Keratinocyte (primary cell): ENCODE measurements around the gene SFRP5. TPM values are rescaled to one million over a fixed set of nuclear protein-coding genes. Genes with fewer than 3 reads are reported as not detected.

Experiments
- DNase-seq: peaks from one replicate; pipeline ENCODE4 v3.0.0-alpha.2; 2011; ENCODE audit warnings: low read depth, missing footprints, low spot score
- FAIRE-seq: peaks from 2 replicates; lab custom pipeline; 2011; peaks lifted over from hg19 to GRCh38; lab: Jason Lieb, UNC
- H2AFZ ChIP-seq: 2 replicates; pipeline ENCODE4 v1.6.0; 2012; ENCODE audit warnings: low read length, control low read depth, inconsistent platforms; ENCODE audit not compliant: control insufficient read depth
- H3K27ac ChIP-seq: 2 replicates; pipeline ENCODE4 v1.5.1; 2011; ENCODE audit warnings: low read length; ENCODE audit not compliant: control insufficient read depth, insufficient read depth
- H3K27me3 ChIP-seq: 3 replicates; pipeline ENCODE4 v1.6.0; 2011; ENCODE audit warnings: low read length; ENCODE audit not compliant: control insufficient read depth, insufficient read depth; ENCODE audit errors: extremely low read depth
- H3K36me3 ChIP-seq, 2 experiments: 2 replicates in 1 of 2; 3 replicates in 1 of 2; pipeline ENCODE4 v1.5.1; 2011; ENCODE audit warnings: low read length in 2 of 2, mild to moderate bottlenecking in 1 of 2; ENCODE audit not compliant: control insufficient read depth in 2 of 2, insufficient read depth in 2 of 2; ENCODE audit errors: extremely low read depth in 1 of 2
- H3K4me1 ChIP-seq: 3 replicates; pipeline ENCODE4 v1.5.1; 2011; ENCODE audit warnings: low read length; ENCODE audit not compliant: control insufficient read depth, insufficient read depth; ENCODE audit errors: extremely low read depth
- H3K4me2 ChIP-seq: 3 replicates; pipeline ENCODE4 v1.6.0; 2011; ENCODE audit warnings: low read depth, low read length; ENCODE audit not compliant: control insufficient read depth, insufficient read depth; ENCODE audit errors: extremely low read depth
- H3K4me3 ChIP-seq, 3 experiments: fragments of 200-600 bp in 1 of 3; sonication (generic) in 1 of 3; 2 replicates in 2 of 3; 3 replicates in 1 of 3; pipeline ENCODE4 v1.5.1; 2011 to 2016; ENCODE audit warnings: low read length in 3 of 3, mild to moderate bottlenecking in 3 of 3, control low read depth in 2 of 3, inconsistent platforms in 1 of 3, low read depth in 1 of 3, mixed read lengths in 1 of 3, mixed run types in 1 of 3, moderate library complexity in 1 of 3; ENCODE audit not compliant: control insufficient read depth in 2 of 3, insufficient read depth in 2 of 3; ENCODE audit errors: extremely low read depth in 1 of 3
- H3K79me2 ChIP-seq: 2 replicates; pipeline ENCODE4 v1.6.0; 2012; ENCODE audit warnings: low read length; ENCODE audit not compliant: control insufficient read depth, insufficient read depth
- H3K9ac ChIP-seq: 3 replicates; pipeline ENCODE4 v1.6.0; 2011; ENCODE audit warnings: low read length; ENCODE audit not compliant: control insufficient read depth, insufficient read depth; ENCODE audit errors: extremely low read depth
- H3K9me1 ChIP-seq: 3 replicates; pipeline ENCODE4 v1.6.0; 2011; ENCODE audit warnings: low read length; ENCODE audit not compliant: control insufficient read depth, insufficient read depth; ENCODE audit errors: extremely low read depth
- H3K9me3 ChIP-seq: 2 replicates; pipeline ENCODE4 v1.5.1; 2012; ENCODE audit warnings: low read depth, low read length; ENCODE audit not compliant: control insufficient read depth
- H4K20me1 ChIP-seq: 3 replicates; pipeline ENCODE4 v1.6.0; 2011; ENCODE audit warnings: low read length; ENCODE audit not compliant: control insufficient read depth, insufficient read depth; ENCODE audit errors: extremely low read depth
- EZH2 ChIP-seq: IDR thresholded peaks from one replicate; pipeline ENCODE4 v1.6.1; 2012; ENCODE audit warnings: inconsistent platforms, mild to moderate bottlenecking, low read length, moderate library complexity
- dilution Hi-C: fragments of 300-500 bp; cut with MboI; formaldehyde crosslinking; loops from one replicate; pipeline ENCODE4 v1.7.0; 2020; ENCODE audit warnings: low sequenced_read_pairs; ENCODE audit not compliant: extremely low pct_ligation_motif_present
- polyA plus RNA-seq, 5 experiments: library from polyadenylated mRNA; depleted of rRNA in 3 of 5; stranded (reverse) in 3 of 5; stranded (forward) in 1 of 5; unstranded in 1 of 5; fragments of >200 nt; gene quantifications; 1 replicate in 1 of 5; 2 replicates in 3 of 5; 3 replicates in 1 of 5; pipeline versions ENCODE4 v1.2.1 to v1.2.3, GENCODE V29; 2011 to 2012; ENCODE audit warnings: missing spikeins in 2 of 5, low read depth in 1 of 5, low replicate concordance in 1 of 5
- TF ChIP-seq, protein P1 (sequence below), 3 experiments: IDR thresholded peaks in 1 of 3; conservative IDR thresholded peaks in 1 of 3; optimal IDR thresholded peaks in 1 of 3; 2 replicates in 2 of 3; 3 replicates in 1 of 3; pipeline versions ENCODE3 to v1.5.1; 2011; ENCODE audit warnings: low read length in 3 of 3, mild to moderate bottlenecking in 3 of 3, moderate library complexity in 2 of 3, control low read depth in 1 of 3, inconsistent platforms in 1 of 3; ENCODE audit not compliant: insufficient read depth in 2 of 3; ENCODE audit errors: extremely low read depth in 1 of 3

The SFRP5 gene
- polyA plus RNA-seq, 1 donor (not counting 4 experiments of a cell fraction or from before 2014, with no cell fraction given), result not detected

DNA sequence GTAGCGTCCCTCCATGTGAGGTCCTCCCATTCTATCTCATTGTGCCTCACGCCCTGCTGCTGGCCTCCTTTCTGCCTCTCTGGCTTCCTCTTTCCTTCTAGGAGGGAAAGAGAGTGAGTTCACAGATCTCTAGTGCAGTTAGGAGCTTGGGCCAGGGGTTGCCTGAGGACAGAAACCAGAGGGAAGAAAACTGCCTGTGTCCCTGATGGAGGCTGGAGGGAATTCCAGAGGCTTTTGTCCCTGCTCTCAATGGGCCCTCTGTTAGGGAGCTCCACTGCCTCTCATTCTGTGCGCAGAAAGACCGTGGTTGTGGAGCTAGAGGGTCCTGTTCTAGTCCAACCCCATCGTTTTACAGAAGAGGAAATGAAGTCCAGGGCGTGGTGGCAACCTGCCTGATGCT is 53.6 kb downstream of the SFRP5 start:
- Histone ChIP-seq H3K9me1 (no peaks in the 10 kb centered on the region), H3K4me1 (peaks cover 50% of the 10 kb centered on the region), H3K27ac (peak overlapping the region; percentile 72), H3K4me3 (no peak overlapping the region), H4K20me1 (no peaks in the 10 kb centered on the region), H3K9ac (peak overlapping the region; percentile 59), H3K27me3 (no peaks in the 10 kb centered on the region), H2AFZ (no peak overlapping the region), H3K9me3 (no peaks in the 10 kb centered on the region), H3K36me3 (peaks cover 6 to 25% of the 10 kb centered on the region in 2 experiments), H3K4me2 (peak overlapping the region; percentile 47), H3K79me2 (peaks cover 34% of the 10 kb centered on the region)
- dilution Hi-C loops, result no loop called here
- TF ChIP-seq EZH2, result no peak
- TF ChIP-seq, protein P1, sequence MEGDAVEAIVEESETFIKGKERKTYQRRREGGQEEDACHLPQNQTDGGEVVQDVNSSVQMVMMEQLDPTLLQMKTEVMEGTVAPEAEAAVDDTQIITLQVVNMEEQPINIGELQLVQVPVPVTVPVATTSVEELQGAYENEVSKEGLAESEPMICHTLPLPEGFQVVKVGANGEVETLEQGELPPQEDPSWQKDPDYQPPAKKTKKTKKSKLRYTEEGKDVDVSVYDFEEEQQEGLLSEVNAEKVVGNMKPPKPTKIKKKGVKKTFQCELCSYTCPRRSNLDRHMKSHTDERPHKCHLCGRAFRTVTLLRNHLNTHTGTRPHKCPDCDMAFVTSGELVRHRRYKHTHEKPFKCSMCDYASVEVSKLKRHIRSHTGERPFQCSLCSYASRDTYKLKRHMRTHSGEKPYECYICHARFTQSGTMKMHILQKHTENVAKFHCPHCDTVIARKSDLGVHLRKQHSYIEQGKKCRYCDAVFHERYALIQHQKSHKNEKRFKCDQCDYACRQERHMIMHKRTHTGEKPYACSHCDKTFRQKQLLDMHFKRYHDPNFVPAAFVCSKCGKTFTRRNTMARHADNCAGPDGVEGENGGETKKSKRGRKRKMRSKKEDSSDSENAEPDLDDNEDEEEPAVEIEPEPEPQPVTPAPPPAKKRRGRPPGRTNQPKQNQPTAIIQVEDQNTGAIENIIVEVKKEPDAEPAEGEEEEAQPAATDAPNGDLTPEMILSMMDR (optimal IDR thresholded peaks at IDR 0.05 in 1 of 3, IDR thresholded peaks at IDR 0.05 in 1 of 3, conservative IDR thresholded peaks at IDR 0.05 in 1 of 3; ENCODE audit: extremely low read depth in 1 of 3, insufficient read depth in 2 of 3, low read length in 3 of 3), result no peak
- FAIRE-seq (no peak), DNase-seq (no peak)

DNA sequence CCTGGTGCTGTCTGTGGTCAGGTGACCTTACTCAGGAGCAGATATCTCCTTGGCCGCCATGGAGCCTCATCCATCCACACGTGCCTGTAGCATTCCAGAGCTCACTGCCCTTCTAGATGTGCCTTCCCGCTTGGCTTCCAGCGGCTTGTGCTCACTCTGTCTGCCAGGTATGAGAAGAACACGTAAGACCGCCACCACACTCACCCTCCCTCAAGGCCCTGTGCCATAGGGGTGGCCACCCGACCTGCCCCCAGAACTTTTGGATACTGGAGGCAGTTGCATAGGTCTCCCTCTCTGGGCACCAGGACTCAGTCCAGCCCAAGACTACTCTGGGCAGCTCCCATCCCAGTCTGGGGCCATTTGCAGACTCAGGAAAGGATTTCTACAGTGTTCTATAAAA is 54.2 kb downstream of the SFRP5 start:
- no peaks in the 10 kb centered on the region for H3K9me1 ChIP-seq
- FAIRE-seq (no peak), DNase-seq (no peak)
- peaks cover 6 to 25% of the 10 kb centered on the region in 2 experiments for H3K36me3 ChIP-seq
- TF ChIP-seq EZH2, result no peak
- TF ChIP-seq, protein P1 (optimal IDR thresholded peaks at IDR 0.05 in 1 of 3, IDR thresholded peaks at IDR 0.05 in 1 of 3, conservative IDR thresholded peaks at IDR 0.05 in 1 of 3; ENCODE audit: extremely low read depth in 1 of 3, insufficient read depth in 2 of 3, low read length in 3 of 3), result no peak
- no peaks in the 10 kb centered on the region for H3K27me3 ChIP-seq
- dilution Hi-C loops, result no loop called here
- no peaks in the 10 kb centered on the region for H4K20me1 ChIP-seq
- peaks cover 53% of the 10 kb centered on the region for H3K4me1 ChIP-seq
- H3K9me3 ChIP-seq, result no peaks in the 10 kb centered on the region
- H2AFZ ChIP-seq, result no peak overlapping the region
- peak overlapping the region; percentile 59 for H3K9ac ChIP-seq
- H3K79me2 ChIP-seq, result peaks cover 34% of the 10 kb centered on the region
- peak overlapping the region; percentile 72 for H3K27ac ChIP-seq
- H3K4me2 ChIP-seq, result peak overlapping the region; percentile 47
- no peak overlapping the region for H3K4me3 ChIP-seq

Other genes starting within 250 kb of the SFRP5 start
- gene ANKRD2, start 199.2 kb downstream of the SFRP5 start, polyA plus RNA-seq, result 0.18 to 0.67 TPM (median 0.38 TPM) in 3 replicates
- gene HOGA1, start 187.6 kb downstream of the SFRP5 start, polyA plus RNA-seq, result 0.49 to 1.0 TPM (median 0.89 TPM) in 3 replicates
- 0.06 to 0.08 TPM in 2 of 3 replicates, not detected in the other for gene C10orf62, start 182.3 kb downstream of the SFRP5 start, polyA plus RNA-seq
- 9.1 to 12.6 TPM (median 10.3 TPM) in 3 replicates for gene MORN4, start 138.5 kb downstream of the SFRP5 start, polyA plus RNA-seq
- gene PI4K2A, start 131.3 kb downstream of the SFRP5 start, polyA plus RNA-seq, result 51.3 to 73.3 TPM (median 63.8 TPM) in 3 replicates
- gene AVPI1, start 84.8 kb downstream of the SFRP5 start, polyA plus RNA-seq, result 22.3 to 83.2 TPM (median 48.8 TPM) in 3 replicates
- gene MARVELD1, start 58.3 kb downstream of the SFRP5 start, polyA plus RNA-seq, result 24.0 to 85.1 TPM (median 39.7 TPM) in 3 replicates
- gene ZFYVE27, start 34.9 kb downstream of the SFRP5 start, polyA plus RNA-seq, result 14.2 to 23.2 TPM (median 14.3 TPM) in 3 replicates
- gene GOLGA7B, start 77.8 kb upstream of the SFRP5 start, polyA plus RNA-seq, result 3.6 to 6.8 TPM (median 4.9 TPM) in 3 replicates